Stimulated activated CD4-positive, alpha-beta T cell treated with anti-CD3 and anti-CD28 coated beads, Interleukin-4, amount 100 ng/mL, for 1 hour (primary cell): ENCODE measurements around the gene NUDC.
"Not testable (repeated sequence)": the region's sequence is repeated elsewhere in the genome, so short reads cannot be mapped to it uniquely, and the experiment has no call there.

Experiments used
- DNase-seq: peaks from one replicate; pipeline ENCODE4 v3.0.0-alpha.2; 2020

Gene NUDC

GRCh38 chr1:26951821-26952497, 30.4 kb downstream of the NUDC start:
- no peak for DNase-seq

DNA sequence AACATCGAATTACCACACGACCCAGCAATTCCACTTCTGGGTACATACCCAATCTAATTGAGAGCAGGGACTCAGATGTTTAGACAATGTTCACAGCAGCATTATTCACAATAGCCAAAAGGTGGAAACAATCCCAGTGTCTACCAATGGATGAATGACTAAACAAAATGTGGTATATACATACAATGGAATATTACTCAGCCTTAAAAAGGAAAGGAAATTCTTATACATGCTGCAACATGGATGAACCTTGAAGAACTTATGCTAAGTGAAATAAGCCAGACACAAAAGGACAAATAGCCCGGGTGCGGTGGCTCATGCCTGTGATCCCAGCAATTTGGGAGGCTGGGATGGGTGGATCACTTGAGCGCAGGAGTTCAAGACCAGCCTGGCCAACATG, 31.8 kb downstream of the NUDC start:
- no peak for DNase-seq

GRCh38 chr1:26956321-26956720, 34.8 kb downstream of the NUDC start:
- DNase-seq: no peak

GRCh38 chr1:26957306-26957705, 35.8 kb downstream of the NUDC start:
- DNase-seq: no peak

DNA sequence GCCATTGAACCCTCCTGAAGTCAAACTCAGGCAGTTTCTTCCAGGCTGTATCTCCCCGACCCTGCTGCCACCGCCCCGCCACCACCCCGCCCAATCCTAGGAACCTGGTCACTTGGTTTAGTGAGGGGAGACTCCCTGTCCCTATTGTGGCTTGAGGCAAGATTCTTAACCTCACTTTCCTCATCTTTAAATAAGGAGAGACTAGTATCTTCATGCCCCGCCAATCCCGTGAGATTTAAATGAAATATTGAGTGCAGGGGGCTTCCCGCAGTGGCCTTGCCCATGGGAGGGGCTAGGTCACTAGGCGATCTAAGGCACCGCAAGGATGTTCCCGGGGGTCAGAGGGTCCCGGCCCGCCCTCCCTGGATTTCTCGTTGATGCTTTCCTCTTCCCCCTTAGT, 37.7 kb downstream of the NUDC start:
- DNase-seq: no peak

DNA sequence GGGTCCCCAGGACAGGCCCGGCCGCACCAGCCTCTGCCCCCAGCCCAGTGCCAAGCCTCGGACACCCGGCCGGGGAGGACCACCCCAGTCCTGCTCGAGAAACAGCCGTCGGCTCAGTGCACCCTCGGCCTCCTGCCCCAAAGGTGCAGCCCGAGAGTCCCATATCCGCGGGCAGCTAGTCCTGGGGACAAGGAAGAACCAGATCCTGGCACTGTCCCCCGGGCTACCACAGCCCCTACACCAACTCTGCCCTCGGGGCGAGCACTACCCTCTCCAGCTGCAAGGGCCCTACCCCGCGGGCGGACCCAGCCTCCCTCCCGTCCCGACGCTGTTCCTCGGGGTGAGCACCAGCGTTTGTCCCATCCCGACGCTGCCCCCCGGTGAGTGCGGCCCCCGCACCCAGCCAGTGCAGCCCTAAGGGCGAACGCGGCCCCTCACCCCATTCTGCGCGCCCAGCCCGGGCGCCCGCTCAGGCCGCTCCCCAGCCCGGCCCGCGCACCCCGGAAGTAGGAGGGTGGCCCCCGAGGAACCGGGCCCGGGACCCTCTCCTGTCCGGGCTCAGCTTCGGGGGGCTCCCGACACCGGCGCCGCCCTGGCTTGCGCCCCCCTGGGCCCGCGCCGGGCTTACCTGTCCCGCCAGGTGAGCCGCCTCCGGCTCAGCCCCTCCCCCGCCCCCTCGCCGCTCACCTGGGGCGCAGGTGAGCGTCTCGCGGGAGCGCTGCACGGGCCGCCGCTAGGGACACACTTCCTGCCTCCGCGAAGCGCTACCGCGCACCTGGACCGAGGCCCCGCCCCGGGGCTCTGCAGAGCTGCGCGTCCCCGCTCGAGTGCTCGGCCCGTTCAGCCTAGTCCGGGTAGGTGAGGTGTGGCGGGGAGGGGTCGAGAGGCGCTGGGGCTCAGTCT, 38.4 kb downstream of the NUDC start, which contains the start of gene KDF1:
KDF1 (minus strand) TSS at position 747 of the 903 bp plus-strand sequence. CDS start 8,088 bp downstream, outside the sequence.
- peak; percentile 53 for DNase-seq

DNA sequence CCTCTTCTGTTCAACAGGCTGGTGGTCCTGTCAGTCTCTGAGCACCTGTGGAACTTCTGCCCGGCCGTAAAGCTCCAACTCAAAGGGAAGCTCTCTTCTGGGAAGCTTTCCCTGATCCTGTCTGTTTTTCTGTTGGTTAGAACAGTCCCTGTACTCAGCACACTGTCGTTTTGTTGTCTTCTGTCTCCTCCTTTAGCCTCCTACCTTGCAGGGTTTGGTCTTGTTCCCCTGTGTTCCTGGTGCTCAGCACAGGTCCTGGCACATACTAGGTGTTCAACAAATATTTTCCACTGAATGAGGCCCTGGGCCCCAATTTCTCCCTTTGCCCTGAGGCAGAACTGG, 39.1 kb downstream of the NUDC start:
- DNase-seq: no peak

DNA sequence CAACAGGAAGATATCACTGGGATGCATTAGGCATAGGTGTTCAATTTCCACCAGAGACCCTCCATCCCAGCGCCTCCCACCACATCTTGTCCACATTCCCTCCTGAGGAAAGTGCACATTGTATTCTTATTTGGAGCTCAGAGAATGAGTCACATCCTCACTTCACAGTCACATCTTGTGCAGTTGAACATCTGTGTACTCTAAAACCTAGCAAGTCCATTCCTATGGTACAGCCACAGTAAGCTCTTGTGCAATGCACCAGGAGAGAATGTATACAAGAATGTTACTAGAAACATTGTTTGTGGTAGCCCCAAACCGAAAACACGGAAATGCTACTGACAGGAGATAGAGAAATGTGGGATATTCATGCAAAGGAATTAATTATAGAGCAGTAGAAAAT, 40.3 kb downstream of the NUDC start:
- no peak for DNase-seq

GRCh38 chr1:26965213-26965612, 43.7 kb downstream of the NUDC start:
- no peak for DNase-seq

- DNase-seq: no peak
Observed at GRCh38 chr1:26965628-26966027, 44.1 kb downstream of the NUDC start.

GRCh38 chr1:26970810-26971209, 49.3 kb downstream of the NUDC start:
- DNase-seq: no peak

DNA sequence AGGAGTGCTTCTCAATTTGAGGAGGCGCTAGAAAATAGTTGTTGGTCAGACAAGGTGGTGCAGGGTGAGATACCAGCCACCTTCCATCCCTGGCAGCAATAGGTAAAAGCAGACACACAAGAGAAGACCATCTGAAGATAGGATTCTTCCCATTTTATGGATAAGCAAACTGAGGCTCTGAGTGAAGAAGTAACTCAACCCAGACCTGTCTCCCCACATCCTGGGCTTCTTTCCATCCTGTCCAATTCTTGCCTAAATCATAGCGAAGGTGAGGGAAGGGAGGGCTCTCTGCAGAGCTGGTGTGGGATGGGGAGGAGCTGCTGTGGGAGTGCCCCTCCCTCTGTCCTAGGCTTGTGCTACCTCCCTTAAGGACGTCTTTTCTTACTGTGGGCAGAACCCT, 50.0 kb downstream of the NUDC start:
- DNase-seq: no peak

GRCh38 chr1:26972390-26972789, 50.8 kb downstream of the NUDC start:
- DNase-seq: no peak

DNA sequence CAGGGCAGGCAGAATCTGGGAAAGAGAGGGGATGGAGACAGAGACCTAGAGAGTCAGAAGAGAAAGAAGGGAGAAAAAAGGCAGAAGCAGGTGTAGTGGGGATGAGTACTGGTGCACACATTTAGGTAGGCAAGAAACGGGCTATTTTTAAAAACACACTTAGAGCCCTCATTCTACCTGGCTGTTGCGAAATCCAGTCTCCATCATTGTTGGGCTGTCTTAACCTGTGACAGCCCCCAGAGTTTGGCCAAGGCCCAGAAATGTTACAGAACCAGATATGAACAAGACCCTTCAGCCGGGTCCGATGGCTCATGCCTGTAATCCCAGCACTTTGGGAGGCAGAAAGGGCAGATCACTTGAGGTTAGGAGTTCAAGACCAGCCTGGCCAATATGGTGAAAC, 51.3 kb downstream of the NUDC start:
- no peak for DNase-seq

DNA sequence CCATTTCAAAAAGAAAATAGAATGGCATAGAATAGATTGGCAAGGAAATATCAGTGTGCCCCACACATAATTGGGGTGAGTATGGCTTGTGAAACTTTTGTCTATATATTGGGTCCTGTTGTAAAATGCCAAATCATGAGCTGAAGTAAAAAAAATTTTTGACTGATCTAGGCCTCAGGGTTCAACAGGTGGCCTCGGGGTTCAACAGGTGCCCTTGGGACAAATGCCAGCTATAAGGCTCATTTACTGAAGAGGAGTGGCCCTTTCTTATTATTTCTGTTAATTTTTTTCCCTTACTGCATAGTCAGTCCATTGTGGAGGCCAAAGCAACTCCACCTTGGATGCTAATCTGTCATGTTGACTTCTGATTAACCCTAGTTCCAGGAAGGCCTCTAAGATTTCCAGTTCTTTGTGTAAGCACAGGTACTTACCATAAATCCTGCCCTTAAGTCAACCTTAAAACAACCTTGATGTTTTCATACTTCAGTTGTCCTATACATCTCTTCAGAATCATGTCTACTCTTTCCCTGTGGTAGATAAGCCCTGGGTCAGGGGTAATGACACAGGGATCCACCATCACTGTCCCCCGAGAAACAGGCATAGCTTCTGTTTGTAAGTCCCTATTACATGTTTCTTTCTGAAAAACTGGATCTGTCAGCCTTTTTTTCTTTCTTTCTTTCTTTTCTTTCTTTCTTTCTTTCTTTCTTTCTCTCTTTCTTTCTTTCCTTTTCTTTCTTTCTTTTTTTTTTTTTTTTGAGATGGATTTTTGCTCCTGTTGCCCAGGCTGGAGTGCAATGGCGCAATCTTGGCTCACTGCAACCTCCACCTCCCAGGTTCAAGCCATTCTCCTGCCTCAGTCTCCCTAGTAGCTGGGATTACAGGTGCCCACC, 55.3 kb downstream of the NUDC start:
- DNase-seq: no peak

DNA sequence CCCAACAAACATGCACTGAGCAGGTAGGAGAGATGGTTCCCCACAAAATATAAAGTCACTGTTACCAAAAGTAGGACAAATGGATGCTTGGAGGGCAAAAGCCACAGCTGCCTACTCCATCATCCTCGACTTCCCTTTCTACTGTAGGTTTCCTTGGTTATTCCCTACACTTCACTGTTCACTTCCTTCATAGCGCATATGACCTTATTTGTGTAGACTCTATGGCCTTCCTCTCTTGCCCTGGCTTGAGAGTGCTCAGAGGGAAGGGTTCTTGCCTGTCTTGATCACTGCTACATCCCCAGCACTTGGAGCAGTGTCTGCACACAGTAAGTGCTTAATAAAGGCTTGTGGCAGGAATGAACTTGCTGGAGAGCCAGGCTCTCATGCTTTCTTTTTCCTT, 57.4 kb downstream of the NUDC start:
- DNase-seq: no peak

DNA sequence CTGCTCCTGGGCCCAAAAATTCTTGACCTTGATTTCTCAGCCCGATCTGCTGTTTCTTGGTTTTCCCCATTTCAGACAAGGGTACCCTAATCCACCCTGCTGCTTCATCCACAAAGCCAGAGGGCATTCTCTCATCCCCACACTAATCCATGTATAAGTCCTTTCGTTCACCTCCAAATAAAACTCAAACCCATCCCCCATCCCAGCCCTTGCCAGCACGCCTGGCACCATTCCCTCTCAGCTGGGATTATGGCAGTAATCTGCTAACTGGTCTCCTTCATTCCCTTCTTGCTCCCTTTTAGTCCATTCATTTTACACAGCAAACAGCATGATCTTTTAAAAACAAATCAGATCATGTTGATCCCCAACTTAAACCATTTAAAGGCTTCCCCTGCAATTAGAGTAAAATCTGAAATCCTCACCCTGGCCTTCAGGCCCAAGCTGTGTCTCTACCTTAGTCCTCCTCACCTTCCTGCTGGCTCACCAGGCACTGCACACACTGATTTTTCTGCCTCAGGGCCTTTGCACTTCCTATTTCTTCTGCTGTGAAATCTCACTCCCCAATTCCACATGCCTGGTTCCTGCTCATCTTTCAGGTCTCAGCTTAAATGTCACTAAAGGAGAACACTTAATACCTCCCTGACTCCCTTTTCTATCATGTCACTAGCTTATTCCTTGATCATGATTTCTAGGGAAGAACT, 59.8 kb downstream of the NUDC start:
- no peak for DNase-seq

DNA sequence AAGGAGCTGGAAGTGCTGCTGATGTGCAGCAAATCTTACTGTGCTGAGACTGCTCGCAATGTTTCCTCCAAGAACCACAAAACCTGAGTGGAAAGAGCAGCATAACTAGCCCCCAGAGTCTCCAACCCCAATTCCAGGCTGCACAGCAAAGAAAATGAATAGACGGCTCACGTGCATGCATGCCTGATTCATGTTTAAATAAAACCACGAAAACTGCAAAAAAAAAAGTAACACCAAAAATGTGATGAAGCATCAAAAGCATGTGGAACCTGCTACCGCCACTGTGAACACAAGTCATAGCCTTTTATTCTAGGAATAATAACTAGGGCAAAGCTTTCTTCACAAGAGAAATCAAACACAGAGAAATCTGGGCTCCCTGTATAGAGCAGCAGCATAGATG, 62.3 kb downstream of the NUDC start:
- no peak for DNase-seq

- no peak for DNase-seq
Observed at GRCh38 chr1:26984291-26984690, 62.7 kb downstream of the NUDC start.

DNA sequence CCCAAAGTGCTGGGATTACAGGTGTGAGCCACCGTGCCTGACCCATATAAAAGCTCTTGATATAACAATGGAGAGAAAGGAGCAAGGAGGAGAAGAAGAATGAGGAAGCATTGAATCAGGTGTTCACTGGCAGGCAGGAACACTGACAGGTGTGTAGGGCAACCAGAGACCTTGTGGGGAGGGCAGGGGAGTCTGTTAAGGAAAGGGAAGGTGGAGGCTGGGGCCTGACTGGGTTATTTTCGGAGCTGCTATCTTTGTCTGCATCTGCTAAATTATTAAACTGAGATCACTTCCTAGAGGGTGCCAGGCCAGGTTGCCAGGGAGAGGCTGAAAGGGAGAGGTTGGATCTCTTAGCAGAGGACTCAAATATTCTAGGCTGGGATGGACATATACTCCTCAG, 65.1 kb downstream of the NUDC start:
- no peak for DNase-seq

DNA sequence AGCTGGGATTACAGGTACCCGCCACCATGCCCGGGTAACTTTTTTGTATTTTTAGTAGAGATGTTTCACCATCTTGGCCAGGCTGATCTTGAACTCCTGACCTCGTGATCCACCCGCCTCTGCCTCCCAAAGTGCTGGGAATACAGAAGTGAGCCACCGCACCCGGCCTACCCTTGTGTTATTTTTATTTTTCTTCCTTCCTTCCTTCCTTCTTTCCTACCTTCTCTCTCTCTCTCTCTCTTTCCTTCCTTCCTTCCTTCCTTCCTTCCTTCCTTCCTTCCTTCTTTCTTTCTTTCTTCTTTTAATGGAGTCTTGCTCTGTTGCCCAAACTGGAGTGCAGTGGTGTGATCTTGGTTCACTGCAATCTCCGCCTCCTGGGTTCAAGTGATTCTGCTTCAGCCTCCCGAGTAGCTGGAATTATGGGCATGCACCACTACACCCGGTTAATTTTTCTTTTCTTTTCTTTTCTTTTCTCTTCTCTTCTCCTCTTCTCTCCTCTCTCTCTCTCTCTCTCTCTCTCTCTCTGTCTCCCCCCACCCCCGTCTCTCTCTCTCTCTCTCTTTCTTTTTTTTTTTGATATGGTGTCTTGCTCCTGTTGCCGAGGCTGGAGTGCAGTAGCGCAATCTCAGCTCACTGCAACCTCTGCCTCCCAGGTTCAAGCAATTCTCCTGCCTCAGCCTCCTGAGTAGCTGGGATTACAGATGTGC, 68.0 kb downstream of the NUDC start:
- DNase-seq: not testable (repeated sequence)
